K562 (cell line): ENCODE measurements around the gene MYPN. TPM values are rescaled to one million over a fixed set of nuclear protein-coding genes. Genes with fewer than 3 reads are reported as not detected.

ENCODE experiments used
- ATAC-seq: fragments of 200-7000 bp; cut with Tn5 transposase; 3 replicates; pipeline ENCODE4 v1.9.1; 2020; ENCODE audit warnings: moderate library complexity
- BruUV-seq: library from RNA; stranded (reverse); fragments of 400-500 nt; replicated peaks from 2 replicates; lab custom pipeline; 2021; lab: Mats Ljungman, UMichigan
- CTCF ChIA-PET: fragments of 300-600 bp; formaldehyde crosslinking; extraction: SDS; loops from one replicate; lab custom pipeline; 2021; ENCODE audit warnings: low intra/inter-chr PET ratio; lab: Yijun Ruan, JAX
- POLR2A ChIA-PET: fragments of 300-600, 350-650 bp; sonication (Branson Sonifier 250); formaldehyde crosslinking; extraction: SDS; loops from one replicate; lab custom pipeline; 2021; ENCODE audit warnings: antibody characterized with exemption, inconsistent platforms; lab: Yijun Ruan, JAX
- DNase-seq, 4 experiments: peaks; one replicate each; pipeline versions ENCODE4 v3.0.0 to v3.0.0-alpha.2; 2011 to 2018; ENCODE audit warnings: low spot score in 3 of 4, mixed read lengths in 3 of 4; ENCODE audit errors: extremely low read depth in 1 of 4
- FAIRE-seq: peaks from 2 replicates; lab custom pipeline; 2011; peaks lifted over from hg19 to GRCh38; lab: Jason Lieb, UNC
- H2AFZ ChIP-seq: 2 replicates; pipeline ENCODE4 v1.6.0; 2011; ENCODE audit warnings: low read depth, low read length, control low read depth, inconsistent platforms
- H3K27ac ChIP-seq: fragments of 200-600 bp; 3 replicates; pipeline ENCODE4 v1.8.0; 2011; ENCODE audit warnings: low read depth, mild to moderate bottlenecking, control low read depth, inconsistent platforms, low read length, moderate library complexity, mixed read lengths; ENCODE audit errors: extremely low read depth
- H3K27me3 ChIP-seq, 2 experiments: fragments of 300-600 bp in 1 of 2; 2 replicates in 1 of 2; 3 replicates in 1 of 2; pipeline versions ENCODE4 v1.6.0 to v1.8.0; 2011; ENCODE audit warnings: inconsistent platforms in 2 of 2, low read length in 2 of 2, mild to moderate bottlenecking in 1 of 2, mixed read lengths in 1 of 2, moderate library complexity in 1 of 2; ENCODE audit not compliant: control insufficient read depth in 2 of 2, insufficient read depth in 2 of 2
- H3K36me3 ChIP-seq: fragments of 300-600 bp; 3 replicates; pipeline ENCODE4 v1.8.0; 2011; ENCODE audit warnings: mild to moderate bottlenecking, low read length, inconsistent platforms; ENCODE audit not compliant: control insufficient read depth, insufficient read depth
- H3K4me1 ChIP-seq, 2 experiments: fragments of 200-600 bp in 1 of 2; replicated peaks in 1 of 2; 2 replicates in 1 of 2; 3 replicates in 1 of 2; pipeline versions ENCODE4 v1.5.1 to v1.8.0; 2011; ENCODE audit warnings: inconsistent platforms in 2 of 2, low read length in 2 of 2, mild to moderate bottlenecking in 1 of 2, mixed read lengths in 1 of 2, moderate library complexity in 1 of 2; ENCODE audit not compliant: control insufficient read depth in 2 of 2, insufficient read depth in 2 of 2
- H3K4me2 ChIP-seq: 2 replicates; pipeline ENCODE4 v1.6.1; 2011; ENCODE audit warnings: low read length, control low read depth, inconsistent platforms, mixed read lengths; ENCODE audit not compliant: insufficient read depth
- H3K4me3 ChIP-seq: fragments of 200-600 bp; sonication (generic), shearing (Covaris generic); 2 replicates; pipeline ENCODE4 v1.5.1; 2016; ENCODE audit warnings: control low read depth, inconsistent platforms
- H3K79me2 ChIP-seq: fragments of 200-600 bp; 3 replicates; pipeline ENCODE4 v1.8.0; 2011; ENCODE audit warnings: low read length, inconsistent platforms; ENCODE audit not compliant: control insufficient read depth, insufficient read depth
- H3K9ac ChIP-seq, 2 experiments: 2 replicates each; pipeline versions ENCODE4 v1.6.0 to v1.6.1; 2011; ENCODE audit warnings: low read depth in 2 of 2, low read length in 2 of 2, control low read depth in 1 of 2, inconsistent platforms in 1 of 2, mild to moderate bottlenecking in 1 of 2, mixed read lengths in 1 of 2; ENCODE audit not compliant: insufficient read depth in 1 of 2
- H3K9me1 ChIP-seq: one replicate; pipeline ENCODE4 v1.6.0; 2011; ENCODE audit warnings: inconsistent platforms, mild to moderate bottlenecking, low read length, moderate library complexity; ENCODE audit not compliant: control insufficient read depth, insufficient read depth
- H3K9me3 ChIP-seq: replicated peaks from 2 replicates; pipeline ENCODE4 v1.5.1; 2011; ENCODE audit warnings: low read depth, low read length, inconsistent platforms; ENCODE audit not compliant: control insufficient read depth, insufficient read depth
- H4K20me1 ChIP-seq: replicated peaks from 2 replicates; pipeline ENCODE4 v1.6.1; 2011; ENCODE audit warnings: low read length, inconsistent platforms, mixed read lengths; ENCODE audit not compliant: control insufficient read depth, insufficient read depth
- ARID2 ChIP-seq: fragments of 450-650 bp; IDR thresholded peaks from 2 replicates; pipeline ENCODE4 v1.6.1; 2017; ENCODE audit warnings: antibody characterized with exemption, mild to moderate bottlenecking
- ARNT ChIP-seq, 2 experiments: fragments of 450-650 bp; IDR thresholded peaks; 2 replicates each; pipeline ENCODE4 v1.6.1; 2016; ENCODE audit warnings: mild to moderate bottlenecking in 1 of 2
- CAMTA2 ChIP-seq: fragments of 250-450 bp; sonication (Bioruptor Pico); conservative IDR thresholded peaks from 2 replicates; pipeline ENCODE4 v1.5.1; 2022
- CTBP1 ChIP-seq: fragments of 450-650 bp; IDR thresholded peaks from 2 replicates; pipeline ENCODE4 v1.6.1; 2016; ENCODE audit warnings: borderline replicate concordance
- CTCF ChIP-seq, 3 experiments: IDR thresholded peaks in 2 of 3; conservative IDR thresholded peaks in 1 of 3; 2 replicates each; pipeline ENCODE4 v1.5.1; 2011 to 2012; ENCODE audit warnings: low read length in 3 of 3, mild to moderate bottlenecking in 3 of 3, control low read depth in 2 of 3, improper control_type of control experiment in 1 of 3, inconsistent platforms in 1 of 3, low read depth in 1 of 3, mixed read lengths in 1 of 3, moderate library complexity in 1 of 3; ENCODE audit not compliant: insufficient read depth in 2 of 3
- E2F8 ChIP-seq: fragments of 450-650 bp; IDR thresholded peaks from 2 replicates; pipeline ENCODE4 v1.7.1; 2018; ENCODE audit warnings: mild to moderate bottlenecking, low read depth; ENCODE audit not compliant: partially characterized antibody
- NFXL1 ChIP-seq: fragments of 450-650 bp; formaldehyde crosslinking; IDR thresholded peaks from 2 replicates; pipeline ENCODE4 v1.4.0; 2021; ENCODE audit warnings: mild to moderate bottlenecking
- SP2 ChIP-seq: IDR thresholded peaks from 2 replicates; pipeline ENCODE4 v1.6.1; 2011; ENCODE audit warnings: mild to moderate bottlenecking, low read depth, low read length, moderate library complexity; ENCODE audit not compliant: poor library complexity, severe bottlenecking; ENCODE audit errors: extremely low read depth
- XRCC3 ChIP-seq: fragments of 450-650 bp; IDR thresholded peaks from 2 replicates; pipeline ENCODE4 v1.6.1; 2017; ENCODE audit warnings: mild to moderate bottlenecking, moderate library complexity
- in situ Hi-C: fragments of 300-500 bp; cut with MboI; formaldehyde crosslinking; loops from 4 replicates; pipeline ENCODE4 v1.15.0; 2018; ENCODE audit warnings: inconsistent platforms, mixed read lengths
- intact Hi-C: fragments of 100-400 bp; cut with micrococcal nuclease; formaldehyde crosslinking; loops from 2 replicates; pipeline ENCODE4 v1.14.2; 2022
- polyA plus RNA-seq, 8 experiments: library from polyadenylated mRNA; depleted of rRNA in 4 of 8; stranded (reverse) in 5 of 8; unstranded in 3 of 8; fragments of >200 nt; fragmentation: Nextera tagmentation in 2 of 8; fragmentation: Illumina TruSeq in 1 of 8; extraction: Ambion mirVana in 2 of 8; extraction: Trizol in 1 of 8; gene quantifications; 2 replicates each; pipeline versions ENCODE4 v1.2.1 to v1.2.3, GENCODE V29; 2011 to 2014; ENCODE audit warnings: inconsistent platforms in 1 of 8, missing spikeins in 1 of 8
- total RNA-seq, 7 experiments: library from RNA; depleted of rRNA in 6 of 7; stranded (reverse); fragments of >200 nt in 6 of 7; fragmentation: Illumina TruSeq in 2 of 7; extraction: Trizol in 2 of 7; gene quantifications; 2 replicates each; pipeline versions ENCODE4 v1.2.1 to v1.2.3, GENCODE V29; 2011 to 2021; ENCODE audit warnings: low replicate concordance in 1 of 7

The MYPN gene
- total and polyA plus RNA-seq, 9 of the 15 experiments (the other 6 are each of a cell fraction or from before 2014, with no cell fraction given), result not detected

GRCh38 chr10:68235581-68235980 lies 126.3 kb downstream of the MYPN start:
- H3K9me1 ChIP-seq, result no peaks in the 10 kb centered on the region
- POLR2A ChIA-PET, result interaction anchor here (0.7 kb wide), 1 partner anchor 419 kb away, joined by 3 read pairs; no protein-coding TSS in a partner anchor

More at GRCh38 chr10:68235581-68235980, 126.3 kb downstream of the MYPN start:
- ATAC-seq, result no peak
- no TSS peak for BruUV-seq
- H3K4me2 ChIP-seq, result no peak overlapping the region
- H4K20me1 ChIP-seq, result no peaks in the 10 kb centered on the region
- FAIRE-seq, result no peak
- no peak for TF ChIP-seq XRCC3
- no peak for TF ChIP-seq ARID2
- TF ChIP-seq ARNT (IDR thresholded peaks at IDR 0.05), result no peak
- no peak for TF ChIP-seq E2F8
- TF ChIP-seq SP2, result no peak
- TF ChIP-seq CAMTA2 (CRISPR knock-in tag), result no peak
- TF ChIP-seq NFXL1 (CRISPR knock-in tag), result no peak
- TF ChIP-seq CTCF (IDR thresholded peaks at IDR 0.05 in 2 of 3, conservative IDR thresholded peaks at IDR 0.05 in 1 of 3; ENCODE audit: insufficient read depth in 2 of 3, low read depth in 1 of 3, low read length in 3 of 3), result no peak
- no peak for TF ChIP-seq CTBP1
- H3K36me3 ChIP-seq, result no peaks in the 10 kb centered on the region
- no peaks in the 10 kb centered on the region for H3K9me3 ChIP-seq
- intact Hi-C loops, result no loop called here
- no peak overlapping the region for H2AFZ ChIP-seq
- DNase-seq, result no peak
- peaks cover 40 to 42% of the 10 kb centered on the region in 2 experiments for H3K27me3 ChIP-seq
- H3K79me2 ChIP-seq, result no peaks in the 10 kb centered on the region
- H3K4me3 ChIP-seq, result no peak overlapping the region
- no peak overlapping the region for H3K27ac ChIP-seq
- peaks cover 0 to 9% of the 10 kb centered on the region in 2 experiments; a peak in 3 of 5 replicates for H3K4me1 ChIP-seq
- in situ Hi-C loops, result no loop called here
- H3K9ac ChIP-seq, result no peak overlapping the region
- CTCF ChIA-PET, result no interaction called here
